RWPE2 (cell line): ENCODE measurements around the gene PLAGL2.

Source experiments
- ATAC-seq: fragments of 200-7000 bp; cut with Tn5 transposase; 3 replicates; pipeline ENCODE4 v1.9.1; 2021; ENCODE audit warnings: low read depth
- DNase-seq: peaks from one replicate; pipeline ENCODE4 v3.0.0-alpha.2; 2020; ENCODE audit warnings: low spot score
- H3K27ac ChIP-seq: fragments of 450-650 bp; 2 replicates; pipeline ENCODE4 v1.5.1; 2017; ENCODE audit warnings: mild to moderate bottlenecking; ENCODE audit not compliant: poor library complexity, severe bottlenecking
- H3K27me3 ChIP-seq: fragments of 250-450 bp; sonication (Bioruptor Pico); 2 replicates; pipeline ENCODE4 v1.5.1; 2021; ENCODE audit warnings: mild to moderate bottlenecking, moderate library complexity; ENCODE audit not compliant: insufficient read depth, poor library complexity, severe bottlenecking
- H3K36me3 ChIP-seq: fragments of 250-450 bp; sonication (Bioruptor Pico); 2 replicates; pipeline ENCODE4 v1.5.1; 2020; ENCODE audit warnings: low read depth, mild to moderate bottlenecking, moderate library complexity
- H3K4me1 ChIP-seq: fragments of 250-450 bp; sonication (Bioruptor Pico); 2 replicates; pipeline ENCODE4 v1.5.1; 2021; ENCODE audit warnings: mild to moderate bottlenecking, moderate library complexity; ENCODE audit not compliant: insufficient read depth, poor library complexity, severe bottlenecking
- H3K4me3 ChIP-seq: fragments of 250-450 bp; sonication (Bioruptor Pico); 2 replicates; pipeline ENCODE4 v1.5.1; 2021; ENCODE audit warnings: mild to moderate bottlenecking, moderate library complexity; ENCODE audit not compliant: severe bottlenecking
- H3K9me3 ChIP-seq: fragments of 250-450 bp; sonication (Bioruptor Pico); 2 replicates; pipeline ENCODE4 v1.5.1; 2021; ENCODE audit warnings: mild to moderate bottlenecking, moderate library complexity; ENCODE audit not compliant: severe bottlenecking
- CTCF ChIP-seq: fragments of 450-650 bp; IDR thresholded peaks from one replicate; pipeline ENCODE4 v1.5.1; 2017; ENCODE audit warnings: mild to moderate bottlenecking, moderate library complexity; ENCODE audit not compliant: poor library complexity, severe bottlenecking

PLAGL2 gene

GRCh38 chr20:32186506-32186905 lies 21.0 kb downstream of the PLAGL2 start:
- no peak overlapping the region for H3K4me3 ChIP-seq
- H3K9me3 ChIP-seq, result no peaks in the 10 kb centered on the region
- no peaks in the 10 kb centered on the region for H3K36me3 ChIP-seq
- no peaks in the 10 kb centered on the region for H3K27me3 ChIP-seq
- ATAC-seq (no peak), DNase-seq (no peak)
- H3K27ac ChIP-seq, result no peak overlapping the region
- no peak for TF ChIP-seq CTCF
- H3K4me1 ChIP-seq, result peaks cover 3% of the 10 kb centered on the region

GRCh38 chr20:32184961-32185603 lies 22.5 kb downstream of the PLAGL2 start:
- DNase-seq (no peak), ATAC-seq (no peak)
- no peaks in the 10 kb centered on the region for H3K36me3 ChIP-seq
- TF ChIP-seq CTCF, result no peak
- no peak overlapping the region for H3K4me3 ChIP-seq
- no peaks in the 10 kb centered on the region for H3K9me3 ChIP-seq
- no peak overlapping the region for H3K27ac ChIP-seq
- no peaks in the 10 kb centered on the region for H3K27me3 ChIP-seq
- peaks cover 3% of the 10 kb centered on the region for H3K4me1 ChIP-seq

GRCh38 chr20:32183947-32184635 lies 23.5 kb downstream of the PLAGL2 start:
- no peak for TF ChIP-seq CTCF
- Histone ChIP-seq H3K4me3 (no peak overlapping the region), H3K4me1 (no peaks in the 10 kb centered on the region), H3K36me3 (no peaks in the 10 kb centered on the region), H3K27me3 (no peaks in the 10 kb centered on the region), H3K9me3 (no peaks in the 10 kb centered on the region), H3K27ac (no peak overlapping the region)
- DNase-seq (peak; percentile 65), ATAC-seq (0 out of 3 replicates have a peak, but pooled peaks have one; percentile 4)

DNA sequence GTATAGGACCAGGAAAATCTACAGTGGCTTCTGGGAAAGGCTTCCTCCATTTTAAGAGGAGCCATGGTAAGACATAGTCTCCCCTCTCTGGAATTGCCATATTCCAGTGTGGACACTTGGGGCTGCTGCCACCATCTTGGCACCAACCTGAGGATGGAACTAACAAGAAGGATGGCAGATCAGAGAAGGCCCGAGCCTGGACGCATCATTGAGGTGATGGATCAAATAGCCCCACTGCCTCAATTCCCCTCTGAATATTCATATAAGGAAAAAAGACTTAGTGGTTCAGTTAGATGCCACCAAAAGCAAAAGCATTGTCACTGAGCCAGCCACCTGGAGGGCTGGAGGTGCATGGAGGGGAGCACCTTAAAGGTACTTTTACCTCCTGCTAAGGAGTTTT lies 25.9 kb downstream of the PLAGL2 start:
- H3K4me3 ChIP-seq, result no peak overlapping the region
- no peaks in the 10 kb centered on the region for H3K9me3 ChIP-seq
- no peaks in the 10 kb centered on the region for H3K27me3 ChIP-seq
- no peak overlapping the region for H3K27ac ChIP-seq
- no peak for TF ChIP-seq CTCF
- DNase-seq (peak; percentile 66), ATAC-seq (no peak)
- H3K36me3 ChIP-seq, result no peaks in the 10 kb centered on the region
- no peaks in the 10 kb centered on the region for H3K4me1 ChIP-seq

DNA sequence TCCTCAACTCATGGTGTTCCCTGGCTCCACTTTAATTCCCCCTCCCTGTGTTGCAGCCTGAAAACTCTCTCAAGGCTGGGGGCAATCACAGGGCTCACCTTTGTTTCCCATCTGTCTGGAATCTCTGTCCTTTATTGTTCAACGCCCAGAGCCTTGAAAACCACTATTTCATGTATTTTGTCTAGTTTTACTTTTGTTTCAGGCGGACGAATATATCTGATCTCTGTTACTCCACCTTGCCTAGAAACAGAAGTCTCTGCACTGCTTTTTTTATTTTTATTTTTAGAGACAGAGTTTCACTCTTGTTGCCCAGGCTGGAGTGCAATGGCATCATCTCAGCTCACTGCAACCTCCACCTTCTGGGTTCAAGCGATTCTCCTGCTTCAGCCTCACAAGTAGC lies 27.6 kb downstream of the PLAGL2 start:
- ATAC-seq, result no peak
- Histone ChIP-seq H3K4me1 (no peaks in the 10 kb centered on the region), H3K27me3 (no peaks in the 10 kb centered on the region), H3K9me3 (no peaks in the 10 kb centered on the region), H3K4me3 (no peak overlapping the region), H3K27ac (no peak overlapping the region), H3K36me3 (no peaks in the 10 kb centered on the region)
- DNase-seq, result no peak
- TF ChIP-seq CTCF, result no peak
